Measurements from ENCODE around the gene IFNA8. TPM values are rescaled to one million over a fixed set of nuclear protein-coding genes. Genes with fewer than 3 reads are reported as not detected.
"Not testable (repeated sequence)": the region's sequence is repeated elsewhere in the genome, so short reads cannot be mapped to it uniquely, and the experiment has no call there.

IFNA8 gene
- not detected in 2 replicates for total RNA-seq (ENCODE audit: low replicate concordance)

GRCh38 chr9:21408817-21409216 lies at the start of gene IFNA8:
Gene IFNA8 (plus strand): TSS chr9:21409117. CDS start chr9:21409177, 60 bp downstream.
- Histone ChIP-seq H3K9me3 (ENCODE audit: low read depth) (no peaks in the 10 kb centered on the region), H3F3A (ENCODE audit: low read depth) (no peaks in the 10 kb centered on the region), H3K27me3 (peaks cover 15% of the 10 kb centered on the region), H3K9ac (no peak within 1 kb of the TSS), H3K36me3 (no peaks in the 10 kb centered on the region), H3K27ac (no peak within 1 kb of the TSS), H3K4me3 (no peak within 1 kb of the TSS), H4K20me1 (ENCODE audit: low read depth) (no peaks in the 10 kb centered on the region), H2AFZ (replicated peaks) (no peak within 1 kb of the TSS), H3K4me1 (peaks cover 5% of the 10 kb centered on the region), H3K4me2 (no peak within 1 kb of the TSS), H3K79me2 (ENCODE audit: low read depth) (no peaks in the 10 kb centered on the region)
- Mint-ChIP-seq H3K9me3 (no peaks in the 10 kb centered on the region), H3K4me3 (no peak within 1 kb of the TSS), H3K27me3 (ENCODE audit: insufficient read depth, low read depth) (no peaks in the 10 kb centered on the region), H3K27ac (no peak within 1 kb of the TSS), H3K36me3 (no peaks in the 10 kb centered on the region), H3K4me1 (peaks cover 18% of the 10 kb centered on the region)
- no peak for DNase-seq (ENCODE audit: low spot score)
- TF ChIP-seq EZH2phosphoT487 (IDR thresholded peaks at IDR 0.05) (no peak), CTCF (IDR thresholded peaks at IDR 0.05) (no peak), EZH2 (IDR thresholded peaks at IDR 0.05) (no peak)

- TF ChIP-seq EZH2 (IDR thresholded peaks at IDR 0.05) (no peak), EZH2phosphoT487 (IDR thresholded peaks at IDR 0.05) (no peak), CTCF (IDR thresholded peaks at IDR 0.05) (no peak)
- peaks cover 3% of the 10 kb centered on the region for H3K4me1 Mint-ChIP-seq
- Histone ChIP-seq H4K20me1 (ENCODE audit: low read depth) (no peaks in the 10 kb centered on the region), H3K27me3 (no peaks in the 10 kb centered on the region), H3K4me3 (no peak overlapping the region), H2AFZ (replicated peaks) (no peak overlapping the region), H3K9ac (no peak overlapping the region), H3K79me2 (ENCODE audit: low read depth) (no peaks in the 10 kb centered on the region), H3K4me1 (no peaks in the 10 kb centered on the region), H3K4me2 (no peak overlapping the region), H3K36me3 (no peaks in the 10 kb centered on the region), H3F3A (ENCODE audit: low read depth) (no peaks in the 10 kb centered on the region), H3K27ac (no peak overlapping the region), H3K9me3 (ENCODE audit: low read depth) (no peaks in the 10 kb centered on the region)
- no peaks in the 10 kb centered on the region for H3K36me3 Mint-ChIP-seq
- no peaks in the 10 kb centered on the region for H3K27me3 Mint-ChIP-seq (ENCODE audit: insufficient read depth, low read depth)
- no peaks in the 10 kb centered on the region for H3K9me3 Mint-ChIP-seq
- no peak for DNase-seq (ENCODE audit: low spot score)
- no peak overlapping the region for H3K4me3 Mint-ChIP-seq
- no peak overlapping the region for H3K27ac Mint-ChIP-seq
Observed at GRCh38 chr9:21362287-21362686, 46.6 kb upstream of the IFNA8 start.

GRCh38 chr9:21367169-21367568 lies 41.7 kb upstream of the IFNA8 start:
- H3K36me3 Mint-ChIP-seq; H3K9ac ChIP-seq; H3K27ac Mint-ChIP-seq; H3K9me3 Mint-ChIP-seq; DNase-seq (ENCODE audit: low spot score); H3K36me3 ChIP-seq; H2AFZ ChIP-seq (replicated peaks); H4K20me1 ChIP-seq (ENCODE audit: low read depth); H3K9me3 ChIP-seq (ENCODE audit: low read depth); H3K79me2 ChIP-seq (ENCODE audit: low read depth); H3K27me3 Mint-ChIP-seq (ENCODE audit: insufficient read depth, low read depth); H3K4me1 ChIP-seq; H3K4me2 ChIP-seq; H3F3A ChIP-seq (ENCODE audit: low read depth); H3K4me3 ChIP-seq; H3K27ac ChIP-seq; H3K27me3 ChIP-seq; H3K4me1 Mint-ChIP-seq; H3K4me3 Mint-ChIP-seq: not testable (repeated sequence)

GRCh38 chr9:21367957-21368356 lies 41.0 kb upstream of the IFNA8 start, which contains the start of gene IFNA13:
Gene IFNA13 (minus strand): TSS chr9:21368057. CDS start chr9:21368010, 47 bp downstream.
- H3K4me1 Mint-ChIP-seq: no peaks in the 10 kb centered on the region
- Histone ChIP-seq H3F3A (ENCODE audit: low read depth) (no peaks in the 10 kb centered on the region), H4K20me1 (ENCODE audit: low read depth) (no peaks in the 10 kb centered on the region), H3K36me3 (no peaks in the 10 kb centered on the region), H3K4me1 (no peaks in the 10 kb centered on the region), H3K4me2 (no peak within 1 kb of the TSS), H3K9ac (no peak within 1 kb of the TSS), H3K9me3 (ENCODE audit: low read depth) (no peaks in the 10 kb centered on the region), H2AFZ (replicated peaks) (no peak within 1 kb of the TSS), H3K27ac (no peak within 1 kb of the TSS), H3K4me3 (no peak within 1 kb of the TSS), H3K79me2 (ENCODE audit: low read depth) (no peaks in the 10 kb centered on the region), H3K27me3 (no peaks in the 10 kb centered on the region)
- no peaks in the 10 kb centered on the region for H3K9me3 Mint-ChIP-seq
- no peak within 1 kb of the TSS for H3K4me3 Mint-ChIP-seq
- H3K36me3 Mint-ChIP-seq: no peaks in the 10 kb centered on the region
- no peak for TF ChIP-seq CTCF (IDR thresholded peaks at IDR 0.05)
- TF ChIP-seq EZH2 (IDR thresholded peaks at IDR 0.05): no peak
- TF ChIP-seq EZH2phosphoT487 (IDR thresholded peaks at IDR 0.05): no peak
- H3K27ac Mint-ChIP-seq: no peak within 1 kb of the TSS
- H3K27me3 Mint-ChIP-seq (ENCODE audit: insufficient read depth, low read depth): no peaks in the 10 kb centered on the region
- no peak for DNase-seq (ENCODE audit: low spot score)

GRCh38 chr9:21371467-21371866 lies 37.5 kb upstream of the IFNA8 start:
- H3K36me3 Mint-ChIP-seq: not testable (repeated sequence)

More at GRCh38 chr9:21371467-21371866, 37.5 kb upstream of the IFNA8 start:
- not testable (repeated sequence) for H3F3A ChIP-seq (ENCODE audit: low read depth); H3K9ac ChIP-seq; H3K27me3 ChIP-seq; H3K4me3 Mint-ChIP-seq; H4K20me1 ChIP-seq (ENCODE audit: low read depth); H3K4me3 ChIP-seq; H2AFZ ChIP-seq (replicated peaks); H3K9me3 ChIP-seq (ENCODE audit: low read depth); DNase-seq (ENCODE audit: low spot score); H3K27ac ChIP-seq; H3K4me1 ChIP-seq; H3K9me3 Mint-ChIP-seq; H3K79me2 ChIP-seq (ENCODE audit: low read depth); H3K36me3 ChIP-seq; H3K27me3 Mint-ChIP-seq (ENCODE audit: insufficient read depth, low read depth); H3K4me2 ChIP-seq; H3K4me1 Mint-ChIP-seq; H3K27ac Mint-ChIP-seq
